Measurements from ENCODE around the gene GTF2H4.

Gene GTF2H4

GRCh38 chr6:30888816-30889495 lies 19.1 kb upstream of the GTF2H4 start:
- H3K9me3 ChIP-seq (ENCODE audit: control insufficient read depth in 1 of 2, low read length in 2 of 2) = no peaks in the 10 kb centered on the region
- H3K36me3 ChIP-seq (ENCODE audit: control insufficient read depth in 1 of 2, insufficient read depth in 2 of 2, low read length in 2 of 2) = peaks cover 27 to 56% of the 10 kb centered on the region in 2 donors
- no peak overlapping the region for H3K9ac ChIP-seq (ENCODE audit: low read depth in 1 of 2, low read length in 2 of 2)
- H3K27me3 ChIP-seq (ENCODE audit: control insufficient read depth in 1 of 2, insufficient read depth in 2 of 2, low read length in 2 of 2) = no peaks in the 10 kb centered on the region
- H3K4me3 ChIP-seq (ENCODE audit: low read depth in 1 of 2, low read length in 2 of 2) = no peak overlapping the region
- no peak overlapping the region for H3K27ac ChIP-seq (ENCODE audit: low read depth, low read length)
- peaks cover 23% of the 10 kb centered on the region in 2 donors for H3K4me1 ChIP-seq (ENCODE audit: control insufficient read depth in 1 of 2, insufficient read depth in 2 of 2, low read length in 2 of 2)

- H3K27ac ChIP-seq (ENCODE audit: low read depth, low read length) = no peak overlapping the region
- H3K27me3 ChIP-seq (ENCODE audit: control insufficient read depth in 1 of 2, insufficient read depth in 2 of 2, low read length in 2 of 2) = no peaks in the 10 kb centered on the region
- H3K9me3 ChIP-seq (ENCODE audit: control insufficient read depth in 1 of 2, low read length in 2 of 2) = no peaks in the 10 kb centered on the region
- no peak overlapping the region for H3K9ac ChIP-seq (ENCODE audit: low read depth in 1 of 2, low read length in 2 of 2)
- peaks cover 23% of the 10 kb centered on the region in 2 donors for H3K4me1 ChIP-seq (ENCODE audit: control insufficient read depth in 1 of 2, insufficient read depth in 2 of 2, low read length in 2 of 2)
- no peak overlapping the region for H3K4me3 ChIP-seq (ENCODE audit: low read depth in 1 of 2, low read length in 2 of 2)
- H3K36me3 ChIP-seq (ENCODE audit: control insufficient read depth in 1 of 2, insufficient read depth in 2 of 2, low read length in 2 of 2) = peaks cover 32 to 61% of the 10 kb centered on the region in 2 donors
Measured at GRCh38 chr6:30889496-30889885, 18.5 kb upstream of the GTF2H4 start.

- Histone ChIP-seq H3K4me3 (ENCODE audit: low read depth in 1 of 2, low read length in 2 of 2) (no peak overlapping the region), H3K27me3 (ENCODE audit: control insufficient read depth in 1 of 2, insufficient read depth in 2 of 2, low read length in 2 of 2) (no peaks in the 10 kb centered on the region), H3K36me3 (ENCODE audit: control insufficient read depth in 1 of 2, insufficient read depth in 2 of 2, low read length in 2 of 2) (peaks cover 38 to 67% of the 10 kb centered on the region in 2 donors), H3K4me1 (ENCODE audit: control insufficient read depth in 1 of 2, insufficient read depth in 2 of 2, low read length in 2 of 2) (peaks cover 18 to 19% of the 10 kb centered on the region in 2 donors), H3K27ac (ENCODE audit: low read depth, low read length) (no peak overlapping the region), H3K9ac (ENCODE audit: low read depth in 1 of 2, low read length in 2 of 2) (no peak overlapping the region), H3K9me3 (ENCODE audit: control insufficient read depth in 1 of 2, low read length in 2 of 2) (no peaks in the 10 kb centered on the region)
Measured at GRCh38 chr6:30889921-30890645, 17.9 kb upstream of the GTF2H4 start.

- Histone ChIP-seq H3K27ac (ENCODE audit: low read depth, low read length) (no peak overlapping the region), H3K9ac (ENCODE audit: low read depth in 1 of 2, low read length in 2 of 2) (no peak overlapping the region)
Measured at GRCh38 chr6:30890646-30891449, 17.2 kb upstream of the GTF2H4 start.

GRCh38 chr6:30891450-30891723 lies 16.6 kb upstream of the GTF2H4 start:
- H3K4me1 ChIP-seq (ENCODE audit: control insufficient read depth in 1 of 2, insufficient read depth in 2 of 2, low read length in 2 of 2) = peaks cover 5 to 6% of the 10 kb centered on the region in 2 donors
- no peak overlapping the region for H3K27ac ChIP-seq (ENCODE audit: low read depth, low read length)
- no peak overlapping the region for H3K9ac ChIP-seq (ENCODE audit: low read depth in 1 of 2, low read length in 2 of 2)
- no peak overlapping the region for H3K4me3 ChIP-seq (ENCODE audit: low read depth in 1 of 2, low read length in 2 of 2)
- no peaks in the 10 kb centered on the region for H3K9me3 ChIP-seq (ENCODE audit: control insufficient read depth in 1 of 2, low read length in 2 of 2)
- peaks cover 46 to 80% of the 10 kb centered on the region in 2 donors for H3K36me3 ChIP-seq (ENCODE audit: control insufficient read depth in 1 of 2, insufficient read depth in 2 of 2, low read length in 2 of 2)
- no peaks in the 10 kb centered on the region for H3K27me3 ChIP-seq (ENCODE audit: control insufficient read depth in 1 of 2, insufficient read depth in 2 of 2, low read length in 2 of 2)

More at GRCh38 chr6:30890646-30891449, 17.2 kb upstream of the GTF2H4 start:
- H3K4me1 ChIP-seq (ENCODE audit: control insufficient read depth in 1 of 2, insufficient read depth in 2 of 2, low read length in 2 of 2) = peaks cover 10 to 12% of the 10 kb centered on the region in 2 donors
- H3K9me3 ChIP-seq (ENCODE audit: control insufficient read depth in 1 of 2, low read length in 2 of 2) = no peaks in the 10 kb centered on the region
- H3K27me3 ChIP-seq (ENCODE audit: control insufficient read depth in 1 of 2, insufficient read depth in 2 of 2, low read length in 2 of 2) = no peaks in the 10 kb centered on the region
- no peak overlapping the region for H3K4me3 ChIP-seq (ENCODE audit: low read depth in 1 of 2, low read length in 2 of 2)
- H3K36me3 ChIP-seq (ENCODE audit: control insufficient read depth in 1 of 2, insufficient read depth in 2 of 2, low read length in 2 of 2) = peaks cover 45 to 74% of the 10 kb centered on the region in 2 donors

- Histone ChIP-seq H3K4me1 (ENCODE audit: control insufficient read depth in 1 of 2, insufficient read depth in 2 of 2, low read length in 2 of 2) (peaks cover 0 to under 1% of the 10 kb centered on the region in 2 donors), H3K9ac (ENCODE audit: low read depth in 1 of 2, low read length in 2 of 2) (no peak overlapping the region), H3K4me3 (ENCODE audit: low read depth in 1 of 2, low read length in 2 of 2) (no peak overlapping the region), H3K27me3 (ENCODE audit: control insufficient read depth in 1 of 2, insufficient read depth in 2 of 2, low read length in 2 of 2) (no peaks in the 10 kb centered on the region), H3K9me3 (ENCODE audit: control insufficient read depth in 1 of 2, low read length in 2 of 2) (no peaks in the 10 kb centered on the region), H3K27ac (ENCODE audit: low read depth, low read length) (no peak overlapping the region), H3K36me3 (ENCODE audit: control insufficient read depth in 1 of 2, insufficient read depth in 2 of 2, low read length in 2 of 2) (peaks cover 46 to 86% of the 10 kb centered on the region in 2 donors)
Measured at GRCh38 chr6:30891816-30892538, 16.0 kb upstream of the GTF2H4 start.

GRCh38 chr6:30893001-30893591 lies 14.9 kb upstream of the GTF2H4 start:
- no peaks in the 10 kb centered on the region for H3K4me1 ChIP-seq (ENCODE audit: control insufficient read depth in 1 of 2, insufficient read depth in 2 of 2, low read length in 2 of 2)
- no peak overlapping the region for H3K4me3 ChIP-seq (ENCODE audit: low read depth in 1 of 2, low read length in 2 of 2)
- H3K36me3 ChIP-seq (ENCODE audit: control insufficient read depth in 1 of 2, insufficient read depth in 2 of 2, low read length in 2 of 2) = peaks cover 54 to 96% of the 10 kb centered on the region in 2 donors
- no peak overlapping the region for H3K9ac ChIP-seq (ENCODE audit: low read depth in 1 of 2, low read length in 2 of 2)
- H3K9me3 ChIP-seq (ENCODE audit: control insufficient read depth in 1 of 2, low read length in 2 of 2) = no peaks in the 10 kb centered on the region
- H3K27me3 ChIP-seq (ENCODE audit: control insufficient read depth in 1 of 2, insufficient read depth in 2 of 2, low read length in 2 of 2) = no peaks in the 10 kb centered on the region
- H3K27ac ChIP-seq (ENCODE audit: low read depth, low read length) = no peak overlapping the region

- Histone ChIP-seq H3K27ac (ENCODE audit: low read depth, low read length) (no peak overlapping the region), H3K4me3 (ENCODE audit: low read depth in 1 of 2, low read length in 2 of 2) (no peak overlapping the region), H3K27me3 (ENCODE audit: control insufficient read depth in 1 of 2, insufficient read depth in 2 of 2, low read length in 2 of 2) (no peaks in the 10 kb centered on the region), H3K4me1 (ENCODE audit: control insufficient read depth in 1 of 2, insufficient read depth in 2 of 2, low read length in 2 of 2) (no peaks in the 10 kb centered on the region), H3K9me3 (ENCODE audit: control insufficient read depth in 1 of 2, low read length in 2 of 2) (no peaks in the 10 kb centered on the region), H3K9ac (ENCODE audit: low read depth in 1 of 2, low read length in 2 of 2) (no peak overlapping the region), H3K36me3 (ENCODE audit: control insufficient read depth in 1 of 2, insufficient read depth in 2 of 2, low read length in 2 of 2) (peaks cover 59 to 99% of the 10 kb centered on the region in 2 donors)
Measured at GRCh38 chr6:30893666-30894065, 14.3 kb upstream of the GTF2H4 start.

- H3K36me3 ChIP-seq (ENCODE audit: control insufficient read depth in 1 of 2, insufficient read depth in 2 of 2, low read length in 2 of 2) = peaks cover 66 to 99% of the 10 kb centered on the region in 2 donors
- no peaks in the 10 kb centered on the region for H3K9me3 ChIP-seq (ENCODE audit: control insufficient read depth in 1 of 2, low read length in 2 of 2)
- no peaks in the 10 kb centered on the region for H3K27me3 ChIP-seq (ENCODE audit: control insufficient read depth in 1 of 2, insufficient read depth in 2 of 2, low read length in 2 of 2)
- H3K4me1 ChIP-seq (ENCODE audit: control insufficient read depth in 1 of 2, insufficient read depth in 2 of 2, low read length in 2 of 2) = no peaks in the 10 kb centered on the region
- H3K9ac ChIP-seq (ENCODE audit: low read depth in 1 of 2, low read length in 2 of 2) = no peak overlapping the region
- H3K27ac ChIP-seq (ENCODE audit: low read depth, low read length) = no peak overlapping the region
- no peak overlapping the region for H3K4me3 ChIP-seq (ENCODE audit: low read depth in 1 of 2, low read length in 2 of 2)
Measured at GRCh38 chr6:30894381-30894780, 13.6 kb upstream of the GTF2H4 start.

Measured in duodenal mucosa (tissue), 2 donors.